ENCODE measurements around the gene SMCHD1. TPM values are rescaled to one million over a fixed set of nuclear protein-coding genes. Genes with fewer than 3 reads are reported as not detected.
"Not testable (repeated sequence)": the region's sequence is repeated elsewhere in the genome, so short reads cannot be mapped to it uniquely, and the experiment has no call there.

Gene SMCHD1
- polyA plus RNA-seq, 3 donors: 60.5 to 70.9 (median 67.7) TPM

GRCh38 chr18:2848247-2849246, 193.0 kb downstream of the SMCHD1 start:
- no peak for DNase-seq (ENCODE audit: low read depth in 3 of 3, low spot score in 2 of 3)

- no peak for DNase-seq (ENCODE audit: low read depth in 3 of 3, low spot score in 2 of 3)
These were observed 195.3 kb downstream of the SMCHD1 start for GRCh38 chr18:2850816-2851215.

DNA sequence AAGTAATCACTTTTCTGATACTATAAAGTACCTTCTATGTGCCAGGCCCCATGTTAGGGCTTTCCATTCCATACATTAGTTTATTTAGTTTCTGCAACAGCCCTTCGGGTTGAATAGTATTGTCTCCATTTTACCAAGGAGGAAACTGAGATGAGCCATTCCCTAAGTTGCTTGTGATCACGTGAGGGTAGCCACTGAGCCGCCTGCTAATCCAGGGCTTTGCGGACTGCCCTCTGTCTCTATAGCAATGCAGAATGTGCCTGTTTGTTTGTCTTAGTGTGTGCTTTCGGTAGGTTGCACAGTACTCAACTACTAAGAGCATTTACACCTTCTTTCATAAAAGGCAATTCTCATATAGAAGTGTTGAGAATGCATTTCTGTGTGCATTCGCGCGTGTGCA, 196.2 kb downstream of the SMCHD1 start:
- no peak for DNase-seq (ENCODE audit: low read depth in 3 of 3, low spot score in 2 of 3)

DNA sequence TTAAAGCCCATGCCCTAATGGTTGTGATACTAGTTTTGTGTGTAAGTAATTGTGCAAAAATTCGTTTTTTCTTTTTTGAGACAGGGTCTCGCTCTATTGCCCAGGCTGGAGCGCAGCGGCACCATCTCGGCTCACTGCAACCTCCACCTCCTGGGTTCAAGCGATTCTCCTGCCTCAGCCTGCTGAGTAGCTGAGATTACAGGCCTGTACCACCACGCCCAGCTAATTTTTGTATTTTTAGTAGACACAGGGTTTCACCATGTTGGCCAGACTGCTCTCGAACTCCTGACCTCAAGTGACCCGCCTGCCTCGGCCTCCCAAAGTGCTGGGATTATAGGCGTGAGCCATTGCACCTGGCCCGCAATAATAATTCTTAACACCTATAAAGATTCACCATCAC, 196.9 kb downstream of the SMCHD1 start:
- not testable (repeated sequence) for DNase-seq (ENCODE audit: low read depth in 3 of 3, low spot score in 2 of 3)

- no peak for DNase-seq (ENCODE audit: low read depth in 3 of 3, low spot score in 2 of 3)
These were observed 197.8 kb downstream of the SMCHD1 start for GRCh38 chr18:2853173-2853925.

DNA sequence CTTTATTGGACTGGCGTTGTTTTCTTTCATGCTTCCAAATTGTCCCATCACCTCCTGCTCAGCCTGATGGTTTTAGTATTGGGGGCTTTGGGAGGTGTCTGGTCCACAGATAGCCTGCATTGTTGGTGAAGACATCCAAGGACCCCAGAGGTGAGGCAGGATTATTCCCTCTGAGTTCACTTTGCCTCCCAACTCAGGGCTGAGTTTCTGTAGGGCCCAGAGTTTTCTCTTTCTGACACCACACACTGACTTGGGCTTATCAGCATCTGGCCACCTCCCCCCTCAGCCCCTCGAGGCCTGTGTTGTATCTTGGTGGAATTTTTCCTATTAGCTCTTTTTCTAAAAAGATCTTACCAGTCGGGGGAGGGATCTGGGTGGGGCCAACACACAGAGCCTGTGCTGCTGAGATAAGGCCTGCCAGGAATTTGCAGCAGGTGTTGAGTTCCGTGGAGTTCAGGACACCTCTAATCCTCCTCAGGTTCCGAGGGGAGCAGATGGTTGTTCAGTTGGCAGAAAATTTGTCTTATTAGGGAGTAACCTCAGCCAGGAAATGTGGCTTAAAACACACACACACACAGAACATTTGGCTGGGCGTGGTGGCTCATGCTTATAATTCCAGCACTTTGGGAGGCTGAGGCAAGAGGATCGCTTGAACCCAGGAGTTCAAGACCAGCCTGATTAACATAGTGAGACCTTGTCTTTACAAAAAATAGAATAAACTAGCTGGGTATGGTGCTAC, 198.6 kb downstream of the SMCHD1 start:
- DNase-seq (ENCODE audit: low read depth in 3 of 3, low spot score in 2 of 3): no peak

Other genes starting within 250 kb of the SMCHD1 start
- gene METTL4, start 84.2 kb upstream of the SMCHD1 start, polyA plus RNA-seq (ENCODE audit: insufficient read length in 3 of 3): 10 to 100 TPM; 16.0 to 18.8 (median 17.6) TPM
- 10 to 100 TPM; 24.5 to 29.8 (median 27.2) TPM for gene NDC80, start 84.2 kb upstream of the SMCHD1 start, polyA plus RNA-seq (ENCODE audit: insufficient read length in 3 of 3)
- 10 to 100 TPM in 2 of 3 donors, 1 to 10 TPM in 1; 9.8 to 12.5 (median 11.9) TPM for gene EMILIN2, start 191.3 kb downstream of the SMCHD1 start, polyA plus RNA-seq (ENCODE audit: insufficient read length in 3 of 3)

All from right renal cortex interstitium (tissue), 3 donors.